ENCODE measurements around the gene WDR35.

GRCh38 chr2:20008703-20009102, 18.8 kb upstream of the WDR35 start:
- TF ChIP-seq, protein P1, sequence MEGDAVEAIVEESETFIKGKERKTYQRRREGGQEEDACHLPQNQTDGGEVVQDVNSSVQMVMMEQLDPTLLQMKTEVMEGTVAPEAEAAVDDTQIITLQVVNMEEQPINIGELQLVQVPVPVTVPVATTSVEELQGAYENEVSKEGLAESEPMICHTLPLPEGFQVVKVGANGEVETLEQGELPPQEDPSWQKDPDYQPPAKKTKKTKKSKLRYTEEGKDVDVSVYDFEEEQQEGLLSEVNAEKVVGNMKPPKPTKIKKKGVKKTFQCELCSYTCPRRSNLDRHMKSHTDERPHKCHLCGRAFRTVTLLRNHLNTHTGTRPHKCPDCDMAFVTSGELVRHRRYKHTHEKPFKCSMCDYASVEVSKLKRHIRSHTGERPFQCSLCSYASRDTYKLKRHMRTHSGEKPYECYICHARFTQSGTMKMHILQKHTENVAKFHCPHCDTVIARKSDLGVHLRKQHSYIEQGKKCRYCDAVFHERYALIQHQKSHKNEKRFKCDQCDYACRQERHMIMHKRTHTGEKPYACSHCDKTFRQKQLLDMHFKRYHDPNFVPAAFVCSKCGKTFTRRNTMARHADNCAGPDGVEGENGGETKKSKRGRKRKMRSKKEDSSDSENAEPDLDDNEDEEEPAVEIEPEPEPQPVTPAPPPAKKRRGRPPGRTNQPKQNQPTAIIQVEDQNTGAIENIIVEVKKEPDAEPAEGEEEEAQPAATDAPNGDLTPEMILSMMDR (conservative IDR thresholded peaks at IDR 0.05 in 1 of 2, IDR thresholded peaks at IDR 0.05 in 1 of 2; ENCODE audit: extremely low read depth in 1 of 2, insufficient read depth in 1 of 2, low read depth in 1 of 2, low read length in 2 of 2): no peak
- no peak for TF ChIP-seq EZH2 (IDR thresholded peaks at IDR 0.05; ENCODE audit: borderline replicate concordance, low read length)
